ENCODE data around the gene EXOC7.
A peak's percentile ranks its signal among the peaks of the same experiment; 100 is the strongest.

Gene EXOC7

GRCh38 chr17:76141212-76142038, 37.8 kb upstream of the EXOC7 start, which contains the start of gene FOXJ1:
Gene FOXJ1, minus strand, starts transcription at chr17:76141245. Its CDS starts 850 bp downstream, at chr17:76140395.
- H3K4me1 Mint-ChIP-seq (ENCODE audit: low read depth): peaks cover 41% of the 10 kb centered on the region
- peaks cover 16% of the 10 kb centered on the region for H3K27me3 Mint-ChIP-seq (ENCODE audit: low read depth)
- no peaks in the 10 kb centered on the region for H3K9me3 Mint-ChIP-seq
- peaks cover 18% of the 10 kb centered on the region for H3K36me3 Mint-ChIP-seq (ENCODE audit: low read depth)
- peak within 1 kb of the TSS; percentile 26 for H3K27ac Mint-ChIP-seq
- peak within 1 kb of the TSS; percentile 65 for H3K4me3 Mint-ChIP-seq

GRCh38 chr17:76140661-76141211, 37.1 kb upstream of the EXOC7 start:
- H3K4me1 Mint-ChIP-seq (ENCODE audit: low read depth): peaks cover 37% of the 10 kb centered on the region
- peaks cover 16% of the 10 kb centered on the region for H3K27me3 Mint-ChIP-seq (ENCODE audit: low read depth)
- peak overlapping the region; percentile 14 for H3K4me3 Mint-ChIP-seq
- H3K36me3 Mint-ChIP-seq (ENCODE audit: low read depth): peaks cover 18% of the 10 kb centered on the region
- H3K9me3 Mint-ChIP-seq: no peaks in the 10 kb centered on the region
- no peak overlapping the region for H3K27ac Mint-ChIP-seq

GRCh38 chr17:76139801-76140660, 36.4 kb upstream of the EXOC7 start:
- H3K4me3 Mint-ChIP-seq: peak overlapping the region; percentile 14
- peaks cover 12% of the 10 kb centered on the region for H3K36me3 Mint-ChIP-seq (ENCODE audit: low read depth)
- H3K9me3 Mint-ChIP-seq: no peaks in the 10 kb centered on the region
- peaks cover 33% of the 10 kb centered on the region for H3K4me1 Mint-ChIP-seq (ENCODE audit: low read depth)
- H3K27me3 Mint-ChIP-seq (ENCODE audit: low read depth): peaks cover 16% of the 10 kb centered on the region
- no peak overlapping the region for H3K27ac Mint-ChIP-seq

GRCh38 chr17:76138896-76139752, 35.5 kb upstream of the EXOC7 start:
- H3K4me3 Mint-ChIP-seq: no peak overlapping the region
- H3K36me3 Mint-ChIP-seq (ENCODE audit: low read depth): peaks cover 7% of the 10 kb centered on the region
- peaks cover 16% of the 10 kb centered on the region for H3K27me3 Mint-ChIP-seq (ENCODE audit: low read depth)

GRCh38 chr17:76138234-76138895, 34.8 kb upstream of the EXOC7 start:
- H3K4me3 Mint-ChIP-seq: no peak overlapping the region
- H3K27ac Mint-ChIP-seq: no peak overlapping the region
- peaks cover 16% of the 10 kb centered on the region for H3K27me3 Mint-ChIP-seq (ENCODE audit: low read depth)
- H3K9me3 Mint-ChIP-seq: no peaks in the 10 kb centered on the region
- peaks cover 6% of the 10 kb centered on the region for H3K36me3 Mint-ChIP-seq (ENCODE audit: low read depth)
- peaks cover 24% of the 10 kb centered on the region for H3K4me1 Mint-ChIP-seq (ENCODE audit: low read depth)

More at GRCh38 chr17:76138896-76139752, 35.5 kb upstream of the EXOC7 start:
- Mint-ChIP-seq H3K27ac (no peak overlapping the region), H3K4me1 (ENCODE audit: low read depth) (peaks cover 27% of the 10 kb centered on the region), H3K9me3 (no peaks in the 10 kb centered on the region)

GRCh38 chr17:76137351-76138233, 34.0 kb upstream of the EXOC7 start:
- Mint-ChIP-seq H3K4me1 (ENCODE audit: low read depth) (peaks cover 17% of the 10 kb centered on the region), H3K27me3 (ENCODE audit: low read depth) (peaks cover 16% of the 10 kb centered on the region), H3K4me3 (no peak overlapping the region), H3K36me3 (ENCODE audit: low read depth) (peaks cover under 1% of the 10 kb centered on the region), H3K27ac (no peak overlapping the region), H3K9me3 (no peaks in the 10 kb centered on the region)

GRCh38 chr17:76137001-76137350, 33.4 kb upstream of the EXOC7 start:
- Mint-ChIP-seq H3K4me1 (ENCODE audit: low read depth) (peaks cover 14% of the 10 kb centered on the region), H3K36me3 (ENCODE audit: low read depth) (no peaks in the 10 kb centered on the region), H3K27ac (no peak overlapping the region), H3K9me3 (no peaks in the 10 kb centered on the region), H3K27me3 (ENCODE audit: low read depth) (peaks cover 16% of the 10 kb centered on the region), H3K4me3 (no peak overlapping the region)

- Mint-ChIP-seq H3K4me1 (ENCODE audit: low read depth) (peaks cover 13% of the 10 kb centered on the region), H3K27ac (peak overlapping the region; percentile 31), H3K4me3 (no peak overlapping the region), H3K27me3 (ENCODE audit: low read depth) (peaks cover 16% of the 10 kb centered on the region), H3K36me3 (ENCODE audit: low read depth) (no peaks in the 10 kb centered on the region), H3K9me3 (no peaks in the 10 kb centered on the region)
Measured at GRCh38 chr17:76136276-76137000, 32.9 kb upstream of the EXOC7 start.

GRCh38 chr17:76135810-76136188, 32.2 kb upstream of the EXOC7 start:
- peaks cover 19% of the 10 kb centered on the region for H3K27me3 Mint-ChIP-seq (ENCODE audit: low read depth)

GRCh38 chr17:76134911-76135809, 31.6 kb upstream of the EXOC7 start:
- no peaks in the 10 kb centered on the region for H3K36me3 Mint-ChIP-seq (ENCODE audit: low read depth)
- peaks cover 14% of the 10 kb centered on the region for H3K27me3 Mint-ChIP-seq (ENCODE audit: low read depth)
- peaks cover 11% of the 10 kb centered on the region for H3K4me1 Mint-ChIP-seq (ENCODE audit: low read depth)
- H3K27ac Mint-ChIP-seq: no peak overlapping the region
- H3K4me3 Mint-ChIP-seq: no peak overlapping the region
- H3K9me3 Mint-ChIP-seq: no peaks in the 10 kb centered on the region

More at GRCh38 chr17:76135810-76136188, 32.2 kb upstream of the EXOC7 start:
- H3K27ac Mint-ChIP-seq: no peak overlapping the region
- H3K9me3 Mint-ChIP-seq: no peaks in the 10 kb centered on the region
- peaks cover 11% of the 10 kb centered on the region for H3K4me1 Mint-ChIP-seq (ENCODE audit: low read depth)
- H3K36me3 Mint-ChIP-seq (ENCODE audit: low read depth): no peaks in the 10 kb centered on the region
- no peak overlapping the region for H3K4me3 Mint-ChIP-seq

GRCh38 chr17:76132574-76133338, 29.2 kb upstream of the EXOC7 start:
- H3K27ac Mint-ChIP-seq: no peak overlapping the region
- no peak overlapping the region for H3K4me3 Mint-ChIP-seq
- H3K36me3 Mint-ChIP-seq (ENCODE audit: low read depth): no peaks in the 10 kb centered on the region
- no peaks in the 10 kb centered on the region for H3K9me3 Mint-ChIP-seq
- peaks cover 3% of the 10 kb centered on the region for H3K27me3 Mint-ChIP-seq (ENCODE audit: low read depth)
- H3K4me1 Mint-ChIP-seq (ENCODE audit: low read depth): peaks cover 8% of the 10 kb centered on the region

Data from T-helper 1 cell treated with Interleukin-12 subunit alpha and Interleukin-12 subunit beta and Interleukin-4 antibody, amounts not matched to agents 30 μg/mL and 1 μg/mL, for 36 hours (primary cell).